OCI-M2 (cell line): ENCODE results near the gene SUSD1.
"Not testable (repeated sequence)": the region's sequence is repeated elsewhere in the genome, so short reads cannot be mapped to it uniquely, and the experiment has no call there.

ENCODE experiments used
- DNase-seq: peaks from one replicate; lab custom pipeline; 2025; ENCODE audit not compliant: unreplicated experiment; lab: John Stamatoyannopoulos, UW

The SUSD1 gene

GRCh38 chr9:112174222-112174964, 704 bp downstream of the SUSD1 start:
- DNase-seq = no peak

- DNase-seq = no peak
These were observed 1.4 kb downstream of the SUSD1 start for GRCh38 chr9:112173489-112174221.

- DNase-seq = no peak
These were observed 4.1 kb downstream of the SUSD1 start for GRCh38 chr9:112170968-112171367.

- no peak for DNase-seq
These were observed 4.9 kb downstream of the SUSD1 start for GRCh38 chr9:112170235-112170634.

GRCh38 chr9:112169368-112169767, 5.7 kb downstream of the SUSD1 start:
- no peak for DNase-seq

- DNase-seq = no peak
These were observed 6.9 kb downstream of the SUSD1 start for GRCh38 chr9:112168197-112168596.

- DNase-seq = no peak
These were observed 8.6 kb downstream of the SUSD1 start for GRCh38 chr9:112166176-112167140.

GRCh38 chr9:112162621-112163413, 12.3 kb downstream of the SUSD1 start:
- no peak for DNase-seq

GRCh38 chr9:112159781-112160180, 15.3 kb downstream of the SUSD1 start:
- DNase-seq = no peak

- DNase-seq = no peak
These were observed 16.3 kb downstream of the SUSD1 start for GRCh38 chr9:112158656-112159367.

GRCh38 chr9:112157961-112158360, 17.1 kb downstream of the SUSD1 start:
- DNase-seq = no peak

GRCh38 chr9:112157087-112157486, 18.0 kb downstream of the SUSD1 start:
- DNase-seq = no peak

GRCh38 chr9:112149211-112149610, 25.9 kb downstream of the SUSD1 start:
- no peak for DNase-seq

GRCh38 chr9:112145886-112146285, 29.2 kb downstream of the SUSD1 start:
- no peak for DNase-seq

- DNase-seq = no peak
These were observed 30.3 kb downstream of the SUSD1 start for GRCh38 chr9:112144807-112145206.

- DNase-seq = no peak
These were observed 32.7 kb downstream of the SUSD1 start for GRCh38 chr9:112142420-112142819.

GRCh38 chr9:112140936-112141335, 34.2 kb downstream of the SUSD1 start:
- no peak for DNase-seq

GRCh38 chr9:112137066-112137465, 38.0 kb downstream of the SUSD1 start:
- no peak for DNase-seq

GRCh38 chr9:112135706-112136105, 39.4 kb downstream of the SUSD1 start:
- DNase-seq = no peak

GRCh38 chr9:112133806-112134205, 41.3 kb downstream of the SUSD1 start:
- DNase-seq = not testable (repeated sequence)
